Activated B cell treated with CpG ODN at 0.5 μM for 24 hours (primary cell): ENCODE results near the gene RSBN1. TPM values are rescaled to one million over a fixed set of nuclear protein-coding genes. Genes with fewer than 3 reads are reported as not detected.

Experiments used
- ATAC-seq: fragments of 200-7000 bp; cut with Tn5 transposase; one replicate; pipeline ENCODE4 v1.10.0; 2021; ENCODE audit warnings: low read depth, mild to moderate bottlenecking, moderate library complexity
- CTCF ChIA-PET: fragments of 350-600 bp; sonication (Branson Sonifier 250); formaldehyde crosslinking; loops from one replicate; lab custom pipeline; 2021; ENCODE audit warnings: antibody characterized with exemption; lab: Charles Lee
- POLR2A ChIA-PET: fragments of 350-600 bp; sonication (Branson Sonifier 250); formaldehyde crosslinking; loops from one replicate; lab custom pipeline; 2021; ENCODE audit warnings: antibody characterized with exemption; lab: Charles Lee
- DNase-seq: peaks from one replicate; pipeline ENCODE4 v3.0.0; 2022
- H3K27ac Mint-ChIP-seq: one replicate; pipeline ENCODE4 v1.8.0; 2020; ENCODE audit warnings: mixed read lengths
- H3K27me3 Mint-ChIP-seq: one replicate; pipeline ENCODE4 v1.8.0; 2021; ENCODE audit warnings: mixed read lengths
- H3K36me3 Mint-ChIP-seq: one replicate; pipeline ENCODE4 v1.8.0; 2021; ENCODE audit warnings: low read depth, mixed read lengths
- H3K4me1 Mint-ChIP-seq: one replicate; pipeline ENCODE4 v1.8.0; 2021; ENCODE audit warnings: mixed read lengths
- H3K4me3 Mint-ChIP-seq: one replicate; pipeline ENCODE4 v1.8.0; 2020; ENCODE audit warnings: mild to moderate bottlenecking, mixed read lengths
- H3K9me3 Mint-ChIP-seq: one replicate; pipeline ENCODE4 v1.8.0; 2020; ENCODE audit warnings: mixed read lengths
- intact Hi-C: fragments of 100-400 bp; cut with micrococcal nuclease; formaldehyde crosslinking; loops from one replicate; pipeline ENCODE4 v1.15.1; 2024
- total RNA-seq: library from RNA; stranded (reverse); gene quantifications from 2 replicates; pipeline ENCODE4 v1.2.3, GENCODE V29; 2022
- TF ChIP-seq, protein P1 (sequence below): fragments of 200-600 bp; IDR thresholded peaks from one replicate; pipeline ENCODE4 v1.8.0; 2022; ENCODE audit warnings: antibody characterized with exemption, mild to moderate bottlenecking

RSBN1 gene
- total RNA-seq, 1 donor from 2014 or later = 29.1 TPM

DNA sequence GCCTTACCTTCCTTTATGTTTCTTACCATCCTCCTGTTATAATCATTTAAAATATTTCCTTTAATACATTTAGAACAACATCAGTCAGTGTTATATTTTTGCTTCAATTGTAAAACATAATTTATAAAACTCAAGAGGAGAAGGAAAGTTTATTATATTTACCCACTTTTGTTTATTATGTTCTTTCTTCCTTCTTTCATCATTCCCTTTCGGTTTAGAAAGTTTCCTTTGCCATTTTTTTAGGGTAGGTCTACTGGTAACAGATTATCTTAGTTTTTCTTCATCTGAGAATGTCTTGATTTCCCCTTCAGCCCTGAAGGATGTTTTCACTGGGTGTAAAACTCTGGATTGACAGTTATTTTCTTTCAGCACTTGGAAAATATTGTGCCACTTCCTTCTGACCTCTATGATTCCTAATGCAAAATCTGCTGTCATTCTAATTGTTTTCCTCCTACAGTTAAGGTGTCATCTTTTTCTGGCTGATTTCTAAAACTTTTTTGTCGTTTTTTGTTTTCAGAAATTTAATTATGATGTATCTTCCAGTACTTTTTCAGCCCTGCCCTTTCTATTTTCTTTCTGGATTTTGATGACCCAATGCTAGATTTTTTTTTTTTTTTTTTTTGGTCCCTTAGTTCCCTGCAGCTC, 34.2 kb upstream of the RSBN1 start:
- no peak overlapping the region for H3K27ac Mint-ChIP-seq
- DNase-seq = no peak
- ChIA-PET CTCF (no interaction called here), POLR2A (no interaction called here)
- H3K27me3 Mint-ChIP-seq = no peaks in the 10 kb centered on the region
- intact Hi-C loops = no loop called here
- H3K4me1 Mint-ChIP-seq = peaks cover 7% of the 10 kb centered on the region
- H3K36me3 Mint-ChIP-seq = peaks cover 54% of the 10 kb centered on the region
- no peak overlapping the region for H3K4me3 Mint-ChIP-seq
- no peak for ATAC-seq
- TF ChIP-seq, protein P1, sequence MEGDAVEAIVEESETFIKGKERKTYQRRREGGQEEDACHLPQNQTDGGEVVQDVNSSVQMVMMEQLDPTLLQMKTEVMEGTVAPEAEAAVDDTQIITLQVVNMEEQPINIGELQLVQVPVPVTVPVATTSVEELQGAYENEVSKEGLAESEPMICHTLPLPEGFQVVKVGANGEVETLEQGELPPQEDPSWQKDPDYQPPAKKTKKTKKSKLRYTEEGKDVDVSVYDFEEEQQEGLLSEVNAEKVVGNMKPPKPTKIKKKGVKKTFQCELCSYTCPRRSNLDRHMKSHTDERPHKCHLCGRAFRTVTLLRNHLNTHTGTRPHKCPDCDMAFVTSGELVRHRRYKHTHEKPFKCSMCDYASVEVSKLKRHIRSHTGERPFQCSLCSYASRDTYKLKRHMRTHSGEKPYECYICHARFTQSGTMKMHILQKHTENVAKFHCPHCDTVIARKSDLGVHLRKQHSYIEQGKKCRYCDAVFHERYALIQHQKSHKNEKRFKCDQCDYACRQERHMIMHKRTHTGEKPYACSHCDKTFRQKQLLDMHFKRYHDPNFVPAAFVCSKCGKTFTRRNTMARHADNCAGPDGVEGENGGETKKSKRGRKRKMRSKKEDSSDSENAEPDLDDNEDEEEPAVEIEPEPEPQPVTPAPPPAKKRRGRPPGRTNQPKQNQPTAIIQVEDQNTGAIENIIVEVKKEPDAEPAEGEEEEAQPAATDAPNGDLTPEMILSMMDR = no peak
- H3K9me3 Mint-ChIP-seq = peaks cover 4% of the 10 kb centered on the region

DNA sequence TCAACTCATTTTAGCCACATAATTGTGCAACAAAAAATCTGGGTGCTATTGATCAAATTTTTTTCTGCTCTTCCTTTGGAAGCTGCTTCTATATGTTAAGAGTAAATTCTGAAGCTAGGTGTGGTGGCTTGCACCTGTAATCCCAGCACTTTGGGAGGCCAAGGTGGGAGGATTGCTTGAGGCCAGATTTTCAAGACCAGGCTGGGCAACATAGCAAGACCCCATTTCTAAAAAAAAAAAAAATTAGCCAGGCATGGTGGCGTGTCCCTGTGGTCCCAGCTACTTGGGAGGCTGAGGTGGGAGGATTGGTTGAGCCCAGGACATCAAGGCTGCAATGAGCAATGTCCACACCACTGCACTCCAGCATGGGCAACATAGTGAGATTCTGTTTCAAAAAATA, 24.3 kb upstream of the RSBN1 start:
- H3K4me3 Mint-ChIP-seq = no peak overlapping the region
- ChIA-PET POLR2A (interaction anchor here (0.6 to 1.8 kb wide), 4 partner anchors 22 to 1075 kb away, joined by 3 to 11 read pairs (median 6); partner anchors contain the start of genes AP4B1, DCLRE1B and RSBN1), CTCF (interaction anchor here (0.6 to 4.6 kb wide), 13 partner anchors 13 to 127 kb away, joined by 3 to 42 read pairs (median 5); partner anchors contain the start of genes AP4B1, DCLRE1B, HIPK1 and PHTF1)
- no peak for DNase-seq
- H3K27ac Mint-ChIP-seq = no peak overlapping the region
- peaks cover 2% of the 10 kb centered on the region for H3K4me1 Mint-ChIP-seq
- no peaks in the 10 kb centered on the region for H3K27me3 Mint-ChIP-seq
- peaks cover 47% of the 10 kb centered on the region for H3K36me3 Mint-ChIP-seq
- TF ChIP-seq, protein P1 = no peak
- no peaks in the 10 kb centered on the region for H3K9me3 Mint-ChIP-seq
- no peak for ATAC-seq
- intact Hi-C loops = loop anchor here (1.0 to 5.0 kb wide), 2 partner anchors 35 to 111 kb away; partner anchors contain the start of gene PTPN22

DNA sequence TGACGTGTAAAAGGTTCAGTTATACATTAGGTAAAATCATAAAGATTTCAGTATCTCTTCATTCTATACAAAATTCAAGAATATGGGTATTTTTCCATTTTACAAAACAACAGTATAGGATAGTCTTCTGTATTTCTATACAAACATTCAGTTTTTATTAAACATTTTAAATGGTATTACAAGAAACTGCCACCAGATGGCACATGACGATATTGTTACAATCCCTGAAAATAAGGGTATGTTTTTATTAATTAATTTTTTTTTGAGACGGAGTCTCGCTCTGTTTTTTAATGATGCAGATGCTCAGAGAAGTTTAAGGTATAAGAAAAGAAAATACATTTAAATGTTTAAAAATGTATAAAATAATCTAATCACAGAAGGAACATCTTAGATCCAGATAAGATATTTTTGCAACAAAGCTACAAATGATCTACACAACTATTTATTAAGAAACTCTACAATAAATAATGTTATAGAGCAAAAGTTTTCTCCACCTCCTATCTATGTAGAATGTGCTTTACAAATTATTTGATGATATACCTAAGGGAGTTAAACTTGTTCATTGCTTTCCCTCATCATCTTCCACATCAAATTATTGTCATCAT, 23.5 kb upstream of the RSBN1 start:
- ChIA-PET CTCF (interaction anchor here (0.6 to 4.6 kb wide), 15 partner anchors 14 to 128 kb away, joined by 3 to 42 read pairs (median 5); partner anchors contain the start of genes AP4B1, DCLRE1B, HIPK1 and PHTF1), POLR2A (interaction anchor here (0.7 to 1.8 kb wide), 3 partner anchors 24 to 94 kb away, joined by 3 to 11 read pairs (median 8); partner anchors contain the start of genes AP4B1, DCLRE1B, HIPK1 and RSBN1)
- Mint-ChIP-seq H3K4me3 (no peak overlapping the region), H3K9me3 (no peaks in the 10 kb centered on the region), H3K36me3 (peaks cover 45% of the 10 kb centered on the region), H3K4me1 (peaks cover 2% of the 10 kb centered on the region), H3K27ac (no peak overlapping the region), H3K27me3 (no peaks in the 10 kb centered on the region)
- DNase-seq (no peak), ATAC-seq (no peak)
- TF ChIP-seq, protein P1 = peak; percentile 20
- intact Hi-C loops = loop anchor here (1.0 to 5.0 kb wide), 9 partner anchors 23 to 447 kb away; partner anchors contain the start of genes DCLRE1B, HIPK1, PTPN22 and RSBN1

DNA sequence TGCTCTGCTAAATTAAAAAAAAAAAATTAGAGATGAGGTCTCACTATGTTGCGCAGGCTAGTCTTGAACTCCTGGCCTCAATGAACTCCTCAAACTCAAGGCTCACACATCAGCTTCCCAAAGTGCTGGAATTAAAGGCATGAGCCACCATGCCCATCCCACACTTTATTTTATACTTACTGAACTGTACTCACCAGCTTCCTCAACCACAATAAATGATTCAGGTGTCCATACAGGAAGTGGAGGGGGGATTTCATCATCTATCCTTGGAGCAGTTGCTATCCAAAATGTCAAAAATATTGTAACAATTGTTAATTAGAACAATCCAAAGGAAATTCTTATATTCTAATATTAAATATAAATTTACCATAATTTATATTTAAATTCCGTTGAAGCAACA, 22.4 kb upstream of the RSBN1 start:
- TF ChIP-seq, protein P1 = no peak
- Mint-ChIP-seq H3K27ac (no peak overlapping the region), H3K4me1 (peaks cover 2% of the 10 kb centered on the region), H3K4me3 (no peak overlapping the region), H3K36me3 (peaks cover 46% of the 10 kb centered on the region), H3K27me3 (no peaks in the 10 kb centered on the region), H3K9me3 (no peaks in the 10 kb centered on the region)
- ATAC-seq = no peak
- ChIA-PET POLR2A (interaction anchor here (1.3 to 1.8 kb wide), 2 partner anchors 70 to 95 kb away, joined by 3 to 8 read pairs; partner anchors contain the start of genes AP4B1 and HIPK1), CTCF (interaction anchor here (1.2 to 4.6 kb wide), 9 partner anchors 21 to 129 kb away, joined by 3 to 42 read pairs (median 8); partner anchors contain the start of genes AP4B1, DCLRE1B and HIPK1)
- intact Hi-C loops = loop anchor here (1.0 to 5.0 kb wide), 8 partner anchors 22 to 448 kb away; partner anchors contain the start of genes DCLRE1B, HIPK1 and RSBN1
- DNase-seq = no peak

DNA sequence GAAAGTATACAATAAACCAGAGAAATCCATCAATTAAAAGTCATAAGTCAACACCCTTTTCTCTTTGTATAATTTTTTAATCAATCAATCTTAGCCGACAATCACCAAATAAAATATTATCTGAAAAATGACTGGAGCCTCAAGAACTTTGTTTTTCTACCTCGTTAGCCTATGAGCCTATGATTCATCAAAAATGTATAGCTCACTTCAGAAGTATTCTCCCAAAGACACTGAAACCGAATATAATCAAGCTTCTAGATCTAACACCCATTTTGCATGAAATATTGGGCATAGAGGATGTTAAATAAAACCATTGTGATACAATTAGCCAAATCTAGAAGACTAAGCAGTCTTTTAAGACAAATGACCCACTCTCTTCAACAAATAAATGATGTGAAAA, 17.8 kb upstream of the RSBN1 start:
- TF ChIP-seq, protein P1 = no peak
- ChIA-PET CTCF (no interaction called here), POLR2A (no interaction called here)

More for the DNA sequence above, 17.8 kb upstream of the RSBN1 start:
- DNase-seq (no peak), ATAC-seq (no peak)
- peaks cover 50% of the 10 kb centered on the region for H3K36me3 Mint-ChIP-seq
- no peaks in the 10 kb centered on the region for H3K9me3 Mint-ChIP-seq
- no peak overlapping the region for H3K4me3 Mint-ChIP-seq
- no peaks in the 10 kb centered on the region for H3K27me3 Mint-ChIP-seq
- no peaks in the 10 kb centered on the region for H3K4me1 Mint-ChIP-seq
- no peak overlapping the region for H3K27ac Mint-ChIP-seq
- intact Hi-C loops = no loop called here
